Astrocyte (in vitro differentiated cells and primary cell): Measurements from ENCODE around the gene DZIP1.

Experiments used
- EZH2 ChIP-seq: IDR thresholded peaks from 2 replicates; pipeline ENCODE4 v1.6.1; 2012; ENCODE audit warnings: mild to moderate bottlenecking, low read length, inconsistent platforms; ENCODE audit not compliant: insufficient read depth
- TF ChIP-seq, protein P1 (sequence below): IDR thresholded peaks from 2 replicates; pipeline ENCODE4 v1.5.1; 2011; ENCODE audit warnings: low read depth, mild to moderate bottlenecking, inconsistent platforms, low read length, moderate library complexity; ENCODE audit not compliant: insufficient read depth

DNA sequence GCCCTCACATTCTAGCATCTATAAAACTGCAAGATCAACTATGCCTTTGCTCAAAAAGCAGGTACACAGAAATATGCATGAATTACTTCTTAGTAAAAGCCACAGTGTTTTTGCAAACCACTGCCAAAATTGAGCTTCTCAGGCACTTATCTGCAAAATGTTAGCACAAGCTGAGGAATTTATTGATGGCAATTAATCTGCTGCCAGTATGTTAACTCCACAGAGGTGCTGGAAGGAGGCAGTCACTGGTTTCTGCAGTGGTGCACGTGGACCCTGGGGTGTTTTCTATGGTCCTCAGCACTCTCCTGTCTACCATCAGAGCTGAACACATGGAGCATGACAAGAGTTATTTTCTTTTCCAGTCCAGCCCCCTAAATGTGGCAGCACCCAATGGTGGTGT, 47.8 kb downstream of the DZIP1 start:
- TF ChIP-seq, protein P1, sequence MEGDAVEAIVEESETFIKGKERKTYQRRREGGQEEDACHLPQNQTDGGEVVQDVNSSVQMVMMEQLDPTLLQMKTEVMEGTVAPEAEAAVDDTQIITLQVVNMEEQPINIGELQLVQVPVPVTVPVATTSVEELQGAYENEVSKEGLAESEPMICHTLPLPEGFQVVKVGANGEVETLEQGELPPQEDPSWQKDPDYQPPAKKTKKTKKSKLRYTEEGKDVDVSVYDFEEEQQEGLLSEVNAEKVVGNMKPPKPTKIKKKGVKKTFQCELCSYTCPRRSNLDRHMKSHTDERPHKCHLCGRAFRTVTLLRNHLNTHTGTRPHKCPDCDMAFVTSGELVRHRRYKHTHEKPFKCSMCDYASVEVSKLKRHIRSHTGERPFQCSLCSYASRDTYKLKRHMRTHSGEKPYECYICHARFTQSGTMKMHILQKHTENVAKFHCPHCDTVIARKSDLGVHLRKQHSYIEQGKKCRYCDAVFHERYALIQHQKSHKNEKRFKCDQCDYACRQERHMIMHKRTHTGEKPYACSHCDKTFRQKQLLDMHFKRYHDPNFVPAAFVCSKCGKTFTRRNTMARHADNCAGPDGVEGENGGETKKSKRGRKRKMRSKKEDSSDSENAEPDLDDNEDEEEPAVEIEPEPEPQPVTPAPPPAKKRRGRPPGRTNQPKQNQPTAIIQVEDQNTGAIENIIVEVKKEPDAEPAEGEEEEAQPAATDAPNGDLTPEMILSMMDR = no peak
- no peak for TF ChIP-seq EZH2
